OCI-LY7 (cell line): ENCODE measurements around the gene RIIAD1.

Experiments used
- CTCF ChIP-seq: fragments of 200-600 bp; sonication (generic); conservative IDR thresholded peaks from 2 replicates; pipeline ENCODE4 v1.5.1; 2014; ENCODE audit warnings: mild to moderate bottlenecking, antibody characterized with exemption, low read length, moderate library complexity, mixed read lengths
- EZH2phosphoT487 ChIP-seq: fragments of 200-600 bp; sonication (generic); IDR thresholded peaks from 2 replicates; pipeline ENCODE4 v1.6.1; 2018; ENCODE audit warnings: low read depth, borderline replicate concordance, mild to moderate bottlenecking, mixed run types, antibody characterized with exemption, low read length, moderate library complexity, mixed read lengths

DNA sequence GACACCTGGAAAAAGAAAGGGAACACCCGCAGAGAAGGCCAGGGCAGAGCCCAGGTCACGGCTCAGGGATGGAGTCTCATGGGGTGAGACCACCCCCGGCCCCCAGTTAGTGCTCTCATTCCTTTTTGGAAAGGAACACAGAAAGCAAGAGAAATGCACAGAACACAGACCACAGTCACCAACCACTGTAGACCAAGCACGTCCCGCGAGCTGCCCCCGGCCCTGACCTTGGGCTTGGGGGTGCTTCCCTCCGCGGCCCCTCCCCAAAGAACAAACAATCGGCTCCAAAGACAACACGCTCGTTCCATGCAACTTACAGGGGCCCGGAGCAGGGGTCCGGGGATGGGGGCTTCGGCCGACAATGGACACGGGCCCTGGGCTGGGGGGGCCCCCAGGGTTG lies 17.5 kb upstream of the RIIAD1 start:
- TF ChIP-seq CTCF: no peak
- TF ChIP-seq EZH2phosphoT487: no peak
